Fibroblast of villous mesenchyme (primary cell): ENCODE data around the gene BPTF. TPM values are rescaled to one million over a fixed set of nuclear protein-coding genes. Genes with fewer than 3 reads are reported as not detected.

ENCODE experiments used
- DNase-seq: peaks from one replicate; pipeline ENCODE4 v3.0.0-alpha.2; 2010; ENCODE audit warnings: low read depth
- H3K4me3 ChIP-seq: 2 replicates; pipeline ENCODE4 v1.5.1; 2011; ENCODE audit warnings: low read depth, mild to moderate bottlenecking, low read length
- CTCF ChIP-seq: IDR thresholded peaks from 2 replicates; pipeline ENCODE4 v1.5.1; 2012; ENCODE audit warnings: low read depth, mild to moderate bottlenecking, low read length; ENCODE audit not compliant: insufficient read depth
- total RNA-seq: library from RNA; depleted of rRNA; stranded (reverse); fragments of >200 nt; gene quantifications from 2 replicates; pipeline ENCODE4 v1.2.3, GENCODE V29; 2012

The BPTF gene
- total RNA-seq, 1 donor, result 56.1 TPM

GRCh38 chr17:67865438-67865837 lies 40.1 kb downstream of the BPTF start:
- TF ChIP-seq CTCF, result no peak
- DNase-seq, result no peak
- H3K4me3 ChIP-seq, result no peak overlapping the region

GRCh38 chr17:67867591-67867990 lies 42.3 kb downstream of the BPTF start:
- H3K4me3 ChIP-seq, result no peak overlapping the region
- TF ChIP-seq CTCF, result no peak
- no peak for DNase-seq

- TF ChIP-seq CTCF, result no peak
- DNase-seq, result no peak
- H3K4me3 ChIP-seq, result no peak overlapping the region
Measured at GRCh38 chr17:67868176-67868575, 42.9 kb downstream of the BPTF start.

GRCh38 chr17:67879662-67880061 lies 54.4 kb downstream of the BPTF start:
- no peak for DNase-seq
- TF ChIP-seq CTCF, result no peak
- no peak overlapping the region for H3K4me3 ChIP-seq

GRCh38 chr17:67881083-67881482 lies 55.8 kb downstream of the BPTF start:
- no peak for DNase-seq
- H3K4me3 ChIP-seq, result no peak overlapping the region
- no peak for TF ChIP-seq CTCF

GRCh38 chr17:67884741-67885140 lies 59.4 kb downstream of the BPTF start:
- no peak overlapping the region for H3K4me3 ChIP-seq
- no peak for TF ChIP-seq CTCF
- no peak for DNase-seq

- H3K4me3 ChIP-seq, result no peak overlapping the region
- peak; percentile 85 for DNase-seq
- peak; percentile 43 for TF ChIP-seq CTCF
Measured at GRCh38 chr17:67891481-67892119, 66.3 kb downstream of the BPTF start.
